LNCaP clone FGC (cell line): ENCODE data around the gene GSAP.

ENCODE experiments used
- DNase-seq: peaks from one replicate; pipeline ENCODE4 v3.0.0-alpha.2; 2011; ENCODE audit warnings: low read depth
- H3K4me3 ChIP-seq: 2 replicates; pipeline ENCODE4 v1.5.1; 2011; ENCODE audit warnings: mild to moderate bottlenecking, low read depth, low read length, control low read depth
- CTCF ChIP-seq: IDR thresholded peaks from 2 replicates; pipeline ENCODE4 v1.5.1; 2012; ENCODE audit warnings: mild to moderate bottlenecking; ENCODE audit not compliant: control insufficient read depth, insufficient read depth; ENCODE audit errors: extremely low read depth

Gene GSAP

GRCh38 chr7:77262316-77262715 lies 153.8 kb downstream of the GSAP start:
- no peak overlapping the region for H3K4me3 ChIP-seq
- TF ChIP-seq CTCF: no peak
- no peak for DNase-seq
